ENCODE data around the gene THSD7B.
"Not testable (repeated sequence)": the region's sequence is repeated elsewhere in the genome, so short reads cannot be mapped to it uniquely, and the experiment has no call there.

THSD7B gene

GRCh38 chr2:137056704-137057103 lies 291.4 kb downstream of the THSD7B start:
- Histone ChIP-seq H3K36me3 (ENCODE audit: insufficient read depth, low read length) (no peaks in the 10 kb centered on the region), H3K9me2 (replicated peaks; ENCODE audit: low read depth, low read length) (no peaks in the 10 kb centered on the region), H3K9ac (ENCODE audit: low read depth, low read length, poor library complexity, severe bottlenecking) (no peak overlapping the region), H3K79me2 (ENCODE audit: insufficient read depth, low read length) (no peaks in the 10 kb centered on the region), H3K4me3 (ENCODE audit: low read length, poor library complexity, severe bottlenecking) (no peak overlapping the region), H3K9me3 (ENCODE audit: insufficient read depth, low read depth, low read length) (no peaks in the 10 kb centered on the region), H3F3A (ENCODE audit: low read depth) (no peaks in the 10 kb centered on the region), H3K27me3 (ENCODE audit: insufficient read depth, low read length, poor library complexity, severe bottlenecking) (no peaks in the 10 kb centered on the region), H4K20me1 (ENCODE audit: insufficient read depth, low read length, poor library complexity, severe bottlenecking) (no peaks in the 10 kb centered on the region), H3K4me2 (ENCODE audit: low read depth, low read length, poor library complexity, severe bottlenecking) (no peak overlapping the region), H3K4me1 (ENCODE audit: insufficient read depth, low read length, poor library complexity, severe bottlenecking) (no peaks in the 10 kb centered on the region), H2AFZ (ENCODE audit: low read length) (no peak overlapping the region)
- TF ChIP-seq, protein P1, sequence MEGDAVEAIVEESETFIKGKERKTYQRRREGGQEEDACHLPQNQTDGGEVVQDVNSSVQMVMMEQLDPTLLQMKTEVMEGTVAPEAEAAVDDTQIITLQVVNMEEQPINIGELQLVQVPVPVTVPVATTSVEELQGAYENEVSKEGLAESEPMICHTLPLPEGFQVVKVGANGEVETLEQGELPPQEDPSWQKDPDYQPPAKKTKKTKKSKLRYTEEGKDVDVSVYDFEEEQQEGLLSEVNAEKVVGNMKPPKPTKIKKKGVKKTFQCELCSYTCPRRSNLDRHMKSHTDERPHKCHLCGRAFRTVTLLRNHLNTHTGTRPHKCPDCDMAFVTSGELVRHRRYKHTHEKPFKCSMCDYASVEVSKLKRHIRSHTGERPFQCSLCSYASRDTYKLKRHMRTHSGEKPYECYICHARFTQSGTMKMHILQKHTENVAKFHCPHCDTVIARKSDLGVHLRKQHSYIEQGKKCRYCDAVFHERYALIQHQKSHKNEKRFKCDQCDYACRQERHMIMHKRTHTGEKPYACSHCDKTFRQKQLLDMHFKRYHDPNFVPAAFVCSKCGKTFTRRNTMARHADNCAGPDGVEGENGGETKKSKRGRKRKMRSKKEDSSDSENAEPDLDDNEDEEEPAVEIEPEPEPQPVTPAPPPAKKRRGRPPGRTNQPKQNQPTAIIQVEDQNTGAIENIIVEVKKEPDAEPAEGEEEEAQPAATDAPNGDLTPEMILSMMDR (conservative IDR thresholded peaks at IDR 0.05; ENCODE audit: low read length), result no peak
- TF ChIP-seq EZH2phosphoT487 (IDR thresholded peaks at IDR 0.05; ENCODE audit: borderline replicate concordance), result no peak

DNA sequence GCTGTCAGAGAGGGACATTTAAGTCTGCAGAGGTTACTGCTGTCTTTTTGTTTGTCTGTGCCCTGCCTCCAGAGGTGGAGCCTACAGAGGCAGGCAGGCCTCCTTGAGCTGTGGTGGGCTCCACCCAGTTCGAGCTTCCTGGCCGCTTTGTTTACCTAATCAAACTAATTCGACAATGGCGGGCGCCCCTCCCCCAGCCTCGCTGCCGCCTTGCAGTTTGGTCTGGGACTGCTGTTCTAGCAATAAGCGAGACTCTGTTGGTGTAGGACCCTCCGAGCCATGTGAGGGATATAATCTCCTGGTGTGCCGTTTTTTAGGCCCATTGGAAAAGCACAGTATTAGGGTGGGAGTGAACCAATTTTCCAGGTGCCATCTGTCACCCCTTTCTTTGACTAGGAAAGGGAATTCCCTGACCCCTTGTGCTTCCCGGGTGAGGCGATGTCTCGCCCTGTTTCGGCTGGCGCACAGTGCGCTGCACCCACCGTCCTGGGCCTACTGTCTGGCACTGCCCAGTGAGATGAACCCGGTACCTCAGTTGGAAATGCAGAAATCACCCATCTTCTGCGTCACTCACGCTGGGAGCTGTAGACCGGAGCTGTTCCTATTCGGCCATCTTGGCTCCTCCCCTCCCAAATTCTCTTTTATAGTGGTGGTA lies 310.9 kb downstream of the THSD7B start:
- not testable (repeated sequence) for H2AFZ ChIP-seq (ENCODE audit: low read length); H3K27me3 ChIP-seq (ENCODE audit: insufficient read depth, low read length, poor library complexity, severe bottlenecking); H3K4me3 ChIP-seq (ENCODE audit: low read length, poor library complexity, severe bottlenecking); H3K9me3 ChIP-seq (ENCODE audit: insufficient read depth, low read depth, low read length); H3K9ac ChIP-seq (ENCODE audit: low read depth, low read length, poor library complexity, severe bottlenecking); H4K20me1 ChIP-seq (ENCODE audit: insufficient read depth, low read length, poor library complexity, severe bottlenecking); H3F3A ChIP-seq (ENCODE audit: low read depth); H3K4me2 ChIP-seq (ENCODE audit: low read depth, low read length, poor library complexity, severe bottlenecking); H3K79me2 ChIP-seq (ENCODE audit: insufficient read depth, low read length); H3K4me1 ChIP-seq (ENCODE audit: insufficient read depth, low read length, poor library complexity, severe bottlenecking); H3K9me2 ChIP-seq (replicated peaks; ENCODE audit: low read depth, low read length); H3K36me3 ChIP-seq (ENCODE audit: insufficient read depth, low read length)

DNA sequence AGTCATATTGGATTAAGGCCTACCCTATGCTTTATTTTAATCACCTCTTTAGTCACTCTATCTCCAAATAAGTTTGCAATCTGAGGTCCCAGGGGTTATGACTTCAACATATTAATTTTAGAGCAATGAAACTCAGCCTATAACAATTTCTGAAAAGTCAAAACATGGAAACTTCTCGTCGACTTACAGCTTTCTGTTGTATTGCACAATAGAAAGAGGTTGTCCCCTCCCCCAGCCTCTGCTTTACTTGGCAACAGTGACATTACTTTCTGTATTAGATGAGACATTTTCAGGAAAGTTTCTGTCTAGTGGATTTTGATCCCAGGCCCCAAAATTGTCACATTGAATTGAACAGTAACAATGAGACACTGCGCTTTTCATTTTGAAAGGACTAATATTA lies 326.4 kb downstream of the THSD7B start:
- H2AFZ ChIP-seq (ENCODE audit: low read length), result no peak overlapping the region
- H3K4me2 ChIP-seq (ENCODE audit: low read depth, low read length, poor library complexity, severe bottlenecking), result no peak overlapping the region
- no peaks in the 10 kb centered on the region for H3F3A ChIP-seq (ENCODE audit: low read depth)
- no peaks in the 10 kb centered on the region for H3K9me3 ChIP-seq (ENCODE audit: insufficient read depth, low read depth, low read length)
- H3K4me3 ChIP-seq (ENCODE audit: low read length, poor library complexity, severe bottlenecking), result no peak overlapping the region
- TF ChIP-seq EZH2phosphoT487 (IDR thresholded peaks at IDR 0.05; ENCODE audit: borderline replicate concordance), result no peak
- H3K79me2 ChIP-seq (ENCODE audit: insufficient read depth, low read length), result no peaks in the 10 kb centered on the region
- no peak overlapping the region for H3K9ac ChIP-seq (ENCODE audit: low read depth, low read length, poor library complexity, severe bottlenecking)
- H3K4me1 ChIP-seq (ENCODE audit: insufficient read depth, low read length, poor library complexity, severe bottlenecking), result no peaks in the 10 kb centered on the region
- H3K36me3 ChIP-seq (ENCODE audit: insufficient read depth, low read length), result no peaks in the 10 kb centered on the region
- no peaks in the 10 kb centered on the region for H4K20me1 ChIP-seq (ENCODE audit: insufficient read depth, low read length, poor library complexity, severe bottlenecking)
- H3K9me2 ChIP-seq (replicated peaks; ENCODE audit: low read depth, low read length), result no peaks in the 10 kb centered on the region
- H3K27me3 ChIP-seq (ENCODE audit: insufficient read depth, low read length, poor library complexity, severe bottlenecking), result no peaks in the 10 kb centered on the region

GRCh38 chr2:137093116-137093515 lies 327.8 kb downstream of the THSD7B start:
- H3K36me3 ChIP-seq (ENCODE audit: insufficient read depth, low read length), result no peaks in the 10 kb centered on the region
- no peaks in the 10 kb centered on the region for H4K20me1 ChIP-seq (ENCODE audit: insufficient read depth, low read length, poor library complexity, severe bottlenecking)
- H2AFZ ChIP-seq (ENCODE audit: low read length), result no peak overlapping the region
- no peaks in the 10 kb centered on the region for H3K4me1 ChIP-seq (ENCODE audit: insufficient read depth, low read length, poor library complexity, severe bottlenecking)
- H3K4me3 ChIP-seq (ENCODE audit: low read length, poor library complexity, severe bottlenecking), result no peak overlapping the region
- H3K9ac ChIP-seq (ENCODE audit: low read depth, low read length, poor library complexity, severe bottlenecking), result no peak overlapping the region
- TF ChIP-seq, protein P1 (conservative IDR thresholded peaks at IDR 0.05; ENCODE audit: low read length), result no peak
- TF ChIP-seq EZH2phosphoT487 (IDR thresholded peaks at IDR 0.05; ENCODE audit: borderline replicate concordance), result no peak
- H3K9me3 ChIP-seq (ENCODE audit: insufficient read depth, low read depth, low read length), result no peaks in the 10 kb centered on the region
- H3K27me3 ChIP-seq (ENCODE audit: insufficient read depth, low read length, poor library complexity, severe bottlenecking), result no peaks in the 10 kb centered on the region
- H3K79me2 ChIP-seq (ENCODE audit: insufficient read depth, low read length), result no peaks in the 10 kb centered on the region
- H3K4me2 ChIP-seq (ENCODE audit: low read depth, low read length, poor library complexity, severe bottlenecking), result no peak overlapping the region
- no peaks in the 10 kb centered on the region for H3F3A ChIP-seq (ENCODE audit: low read depth)
- H3K9me2 ChIP-seq (replicated peaks; ENCODE audit: low read depth, low read length), result no peaks in the 10 kb centered on the region

Data from Loucy (cell line).